Colonic mucosa (tissue), 4 donors: ENCODE data around the gene PGRMC2. TPM values are rescaled to one million over a fixed set of nuclear protein-coding genes. Genes with fewer than 3 reads are reported as not detected.

Source experiments
- DNase-seq: peaks from one replicate; pipeline ENCODE4 v3.0.0-alpha.2; 2020
- H3K27ac ChIP-seq: fragments of 200-600 bp; one replicate; pipeline ENCODE4 v1.8.0; 2021
- H3K27me3 ChIP-seq: fragments of 200-600 bp; one replicate; pipeline ENCODE4 v1.8.0; 2021
- H3K36me3 ChIP-seq: fragments of 200-600 bp; one replicate; pipeline ENCODE4 v1.8.0; 2021
- H3K4me1 ChIP-seq: fragments of 200-600 bp; one replicate; pipeline ENCODE4 v1.8.0; 2021; ENCODE audit warnings: mild to moderate bottlenecking
- H3K4me3 ChIP-seq: fragments of 200-600 bp; one replicate; pipeline ENCODE4 v1.8.0; 2021
- H3K9ac ChIP-seq, 2 donors: one replicate each; pipeline ENCODE4 v1.7.0; 2013; ENCODE audit warnings: control low read depth in 2 of 2, low read depth in 2 of 2, low read length in 2 of 2
- H3K9me3 ChIP-seq: fragments of 200-600 bp; one replicate; pipeline ENCODE4 v1.8.0; 2021
- intact Hi-C: fragments of 100-400 bp; cut with DNase I; formaldehyde crosslinking; loops from one replicate; pipeline ENCODE4 v1.14.1; 2022
- total RNA-seq, 2 donors: library from RNA; stranded (reverse); fragmentation: NEBNext Ultra II Directional in 1 of 2; extraction: Animal tissue kit (Norgen Biotek cat#: 25700) in 1 of 2; gene quantifications; one replicate each; pipeline ENCODE4 v1.2.1, GENCODE V29; 2021
- TF ChIP-seq, protein P1 (sequence below): fragments of 200-600 bp; IDR thresholded peaks from one replicate; pipeline ENCODE4 v1.8.0; 2022; ENCODE audit warnings: antibody characterized with exemption, mild to moderate bottlenecking
- donor health status: healthy.
- donor health status: DM: no; HTN: no; CAD: no.
- donor health status: DM: no; HTN: no; CAD: no.

The PGRMC2 gene
- total RNA-seq, 2 donors from 2014 or later, result 76.3 to 116 TPM

DNA sequence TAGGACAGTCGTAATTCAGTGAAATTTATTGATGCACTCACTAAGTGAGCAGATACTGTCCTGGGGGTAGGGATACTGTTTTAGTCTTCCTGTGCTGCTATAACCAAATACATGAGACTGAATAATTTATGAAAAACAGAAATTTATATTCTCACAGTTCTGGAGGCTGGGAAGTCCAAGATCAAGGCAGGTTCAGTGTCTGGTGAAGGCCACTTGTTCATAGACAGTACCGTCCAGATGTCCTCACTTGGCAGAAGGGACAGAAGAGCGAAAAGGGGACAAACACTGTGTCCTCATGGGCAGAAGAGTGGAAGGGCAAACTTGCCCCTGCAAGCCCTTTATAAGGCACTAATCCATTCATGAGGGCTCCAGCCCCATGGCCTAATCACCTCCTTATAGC, 45.6 kb downstream of the PGRMC2 start:
- no peak for DNase-seq
- intact Hi-C loops, result no loop called here
- Histone ChIP-seq H3K36me3 (no peaks in the 10 kb centered on the region), H3K27ac (no peak overlapping the region), H3K9me3 (no peaks in the 10 kb centered on the region), H3K4me3 (no peak overlapping the region), H3K27me3 (no peaks in the 10 kb centered on the region), H3K4me1 (no peaks in the 10 kb centered on the region), H3K9ac (no peak overlapping the region)
- TF ChIP-seq, protein P1, sequence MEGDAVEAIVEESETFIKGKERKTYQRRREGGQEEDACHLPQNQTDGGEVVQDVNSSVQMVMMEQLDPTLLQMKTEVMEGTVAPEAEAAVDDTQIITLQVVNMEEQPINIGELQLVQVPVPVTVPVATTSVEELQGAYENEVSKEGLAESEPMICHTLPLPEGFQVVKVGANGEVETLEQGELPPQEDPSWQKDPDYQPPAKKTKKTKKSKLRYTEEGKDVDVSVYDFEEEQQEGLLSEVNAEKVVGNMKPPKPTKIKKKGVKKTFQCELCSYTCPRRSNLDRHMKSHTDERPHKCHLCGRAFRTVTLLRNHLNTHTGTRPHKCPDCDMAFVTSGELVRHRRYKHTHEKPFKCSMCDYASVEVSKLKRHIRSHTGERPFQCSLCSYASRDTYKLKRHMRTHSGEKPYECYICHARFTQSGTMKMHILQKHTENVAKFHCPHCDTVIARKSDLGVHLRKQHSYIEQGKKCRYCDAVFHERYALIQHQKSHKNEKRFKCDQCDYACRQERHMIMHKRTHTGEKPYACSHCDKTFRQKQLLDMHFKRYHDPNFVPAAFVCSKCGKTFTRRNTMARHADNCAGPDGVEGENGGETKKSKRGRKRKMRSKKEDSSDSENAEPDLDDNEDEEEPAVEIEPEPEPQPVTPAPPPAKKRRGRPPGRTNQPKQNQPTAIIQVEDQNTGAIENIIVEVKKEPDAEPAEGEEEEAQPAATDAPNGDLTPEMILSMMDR, result no peak

DNA sequence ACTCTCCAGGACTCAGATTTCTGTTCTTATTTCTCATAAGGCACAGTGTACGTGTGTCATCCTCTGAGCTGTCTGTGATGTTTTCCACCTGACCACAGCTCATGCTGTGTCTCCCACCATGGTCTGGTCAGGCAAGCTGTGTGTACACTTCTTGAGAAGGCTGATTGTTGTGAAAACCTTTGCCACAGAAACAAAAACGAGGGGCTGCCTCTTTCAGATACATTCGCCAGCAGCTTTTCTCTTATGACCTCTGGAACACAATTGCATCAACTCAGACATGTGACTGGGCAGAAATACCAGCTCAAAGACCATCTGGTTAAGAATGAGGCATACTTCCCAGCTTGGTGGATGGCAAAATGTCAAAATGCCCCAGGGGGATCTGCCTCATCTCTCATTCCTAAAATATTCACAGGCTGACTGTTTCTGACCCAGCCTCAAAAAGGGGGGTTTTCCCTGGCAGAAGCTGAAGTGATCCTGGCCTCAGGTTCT, 46.1 kb downstream of the PGRMC2 start:
- no peak for DNase-seq
- H3K27ac ChIP-seq, result no peak overlapping the region
- no peaks in the 10 kb centered on the region for H3K36me3 ChIP-seq
- no peaks in the 10 kb centered on the region for H3K9me3 ChIP-seq
- no peak overlapping the region for H3K4me3 ChIP-seq
- intact Hi-C loops, result no loop called here
- TF ChIP-seq, protein P1, result no peak
- no peaks in the 10 kb centered on the region for H3K4me1 ChIP-seq
- H3K27me3 ChIP-seq, result no peaks in the 10 kb centered on the region
- H3K9ac ChIP-seq, result no peak overlapping the region

DNA sequence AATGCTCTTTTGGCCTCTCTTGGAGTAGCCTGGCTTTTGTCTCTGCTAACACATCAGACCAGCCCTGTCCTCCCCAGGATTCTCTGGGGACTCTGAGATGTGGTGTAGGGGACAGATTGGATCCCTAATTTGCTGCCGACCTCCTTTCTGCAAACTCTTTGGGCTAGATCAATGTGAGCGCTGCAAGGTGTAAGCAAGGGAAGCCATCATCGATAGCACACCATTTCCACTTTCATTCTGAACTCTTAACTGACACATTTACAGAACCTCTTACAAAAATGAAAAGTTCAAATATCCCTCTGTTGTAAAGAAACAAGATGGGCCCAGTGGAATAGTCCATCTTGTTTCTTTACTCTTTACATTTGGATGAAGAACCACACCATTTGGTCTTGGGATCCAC, 46.6 kb downstream of the PGRMC2 start:
- intact Hi-C loops, result no loop called here
- Histone ChIP-seq H3K27me3 (no peaks in the 10 kb centered on the region), H3K9ac (no peak overlapping the region), H3K36me3 (no peaks in the 10 kb centered on the region), H3K27ac (no peak overlapping the region), H3K4me1 (no peaks in the 10 kb centered on the region), H3K9me3 (no peaks in the 10 kb centered on the region), H3K4me3 (no peak overlapping the region)
- TF ChIP-seq, protein P1, result no peak
- DNase-seq, result no peak

DNA sequence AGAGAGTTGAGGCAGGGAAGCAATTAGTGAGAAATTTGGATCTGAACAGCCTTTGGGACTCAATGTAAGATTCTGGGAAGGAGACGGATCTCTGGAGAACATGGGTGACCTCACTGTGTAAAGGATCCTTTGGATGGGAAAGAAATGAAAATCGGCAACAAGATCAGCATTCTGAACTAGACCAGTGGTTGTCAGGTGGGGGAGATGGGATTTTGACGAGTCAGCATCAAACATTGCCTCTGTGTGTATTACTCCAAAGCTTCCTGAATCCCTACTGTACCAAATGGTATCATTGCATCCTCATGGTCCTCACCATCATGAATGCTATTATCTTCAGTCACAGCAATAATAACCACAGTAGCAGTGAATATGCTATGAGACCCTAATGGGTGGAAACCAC, 52.8 kb downstream of the PGRMC2 start:
- intact Hi-C loops, result no loop called here
- Histone ChIP-seq H3K4me3 (no peak overlapping the region), H3K9ac (no peak overlapping the region), H3K4me1 (no peaks in the 10 kb centered on the region), H3K27ac (no peak overlapping the region), H3K9me3 (no peaks in the 10 kb centered on the region), H3K36me3 (no peaks in the 10 kb centered on the region), H3K27me3 (no peaks in the 10 kb centered on the region)
- DNase-seq, result no peak
- TF ChIP-seq, protein P1, result no peak

DNA sequence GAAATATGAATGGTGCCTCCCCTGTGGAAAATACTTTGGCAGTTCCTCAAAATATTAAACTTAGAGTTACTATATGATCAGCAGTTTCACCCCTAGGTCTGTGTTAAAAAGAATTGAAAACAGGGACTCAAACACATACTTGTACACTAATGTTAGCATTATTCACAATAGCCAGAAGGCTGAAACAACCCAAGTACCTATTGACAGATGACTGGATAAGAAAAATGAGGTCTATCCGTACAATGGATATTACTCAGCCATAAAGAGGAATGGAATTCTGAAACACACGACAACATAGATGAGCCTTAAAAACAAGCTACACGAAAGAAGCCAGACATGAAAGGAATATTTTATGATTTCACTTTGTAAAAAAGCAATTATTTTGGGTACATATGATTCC, 54.9 kb downstream of the PGRMC2 start:
- intact Hi-C loops, result no loop called here
- TF ChIP-seq, protein P1, result no peak

More for the DNA sequence above, 54.9 kb downstream of the PGRMC2 start:
- no peaks in the 10 kb centered on the region for H3K36me3 ChIP-seq
- no peaks in the 10 kb centered on the region for H3K9me3 ChIP-seq
- H3K4me1 ChIP-seq, result no peaks in the 10 kb centered on the region
- H3K27ac ChIP-seq, result no peak overlapping the region
- DNase-seq, result no peak
- H3K9ac ChIP-seq, result no peak overlapping the region
- H3K4me3 ChIP-seq, result no peak overlapping the region
- no peaks in the 10 kb centered on the region for H3K27me3 ChIP-seq
